Measurements from ENCODE around the gene MRPS2. TPM values are rescaled to one million over a fixed set of nuclear protein-coding genes. Genes with fewer than 3 reads are reported as not detected.

MRPS2 gene
- total and polyA plus RNA-seq, 2 experiments from 2014 or later: 76.2 to 79.9 TPM

GRCh38 chr9:135488013-135488330, 12.5 kb upstream of the MRPS2 start:
- TF ChIP-seq, protein P1, sequence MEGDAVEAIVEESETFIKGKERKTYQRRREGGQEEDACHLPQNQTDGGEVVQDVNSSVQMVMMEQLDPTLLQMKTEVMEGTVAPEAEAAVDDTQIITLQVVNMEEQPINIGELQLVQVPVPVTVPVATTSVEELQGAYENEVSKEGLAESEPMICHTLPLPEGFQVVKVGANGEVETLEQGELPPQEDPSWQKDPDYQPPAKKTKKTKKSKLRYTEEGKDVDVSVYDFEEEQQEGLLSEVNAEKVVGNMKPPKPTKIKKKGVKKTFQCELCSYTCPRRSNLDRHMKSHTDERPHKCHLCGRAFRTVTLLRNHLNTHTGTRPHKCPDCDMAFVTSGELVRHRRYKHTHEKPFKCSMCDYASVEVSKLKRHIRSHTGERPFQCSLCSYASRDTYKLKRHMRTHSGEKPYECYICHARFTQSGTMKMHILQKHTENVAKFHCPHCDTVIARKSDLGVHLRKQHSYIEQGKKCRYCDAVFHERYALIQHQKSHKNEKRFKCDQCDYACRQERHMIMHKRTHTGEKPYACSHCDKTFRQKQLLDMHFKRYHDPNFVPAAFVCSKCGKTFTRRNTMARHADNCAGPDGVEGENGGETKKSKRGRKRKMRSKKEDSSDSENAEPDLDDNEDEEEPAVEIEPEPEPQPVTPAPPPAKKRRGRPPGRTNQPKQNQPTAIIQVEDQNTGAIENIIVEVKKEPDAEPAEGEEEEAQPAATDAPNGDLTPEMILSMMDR (IDR thresholded peaks at IDR 0.05; ENCODE audit: low read depth, low read length): no peak
- no peak for DNase-seq (ENCODE audit: low read depth in 1 of 2, low spot score in 1 of 2)
- H3K36me3 ChIP-seq: peaks cover 27% of the 10 kb centered on the region

GRCh38 chr9:135488527-135488926, 12.0 kb upstream of the MRPS2 start:
- H3K4me1 ChIP-seq (ENCODE audit: low read depth): no peaks in the 10 kb centered on the region
- peaks cover 26% of the 10 kb centered on the region for H3K36me3 ChIP-seq
- DNase-seq (ENCODE audit: low read depth in 1 of 2, low spot score in 1 of 2): no peak
- no peak overlapping the region for H3K27ac ChIP-seq
- H3K27me3 ChIP-seq: no peaks in the 10 kb centered on the region
- TF ChIP-seq, protein P1 (IDR thresholded peaks at IDR 0.05; ENCODE audit: low read depth, low read length): no peak
- no peaks in the 10 kb centered on the region for H3K9me3 ChIP-seq (ENCODE audit: low read depth)
- no peak overlapping the region for H3K4me3 ChIP-seq

More at GRCh38 chr9:135488013-135488330, 12.5 kb upstream of the MRPS2 start:
- no peaks in the 10 kb centered on the region for H3K27me3 ChIP-seq
- no peaks in the 10 kb centered on the region for H3K9me3 ChIP-seq (ENCODE audit: low read depth)
- H3K27ac ChIP-seq: no peak overlapping the region
- no peaks in the 10 kb centered on the region for H3K4me1 ChIP-seq (ENCODE audit: low read depth)
- no peak overlapping the region for H3K4me3 ChIP-seq

- H3K9me3 ChIP-seq (ENCODE audit: low read depth): no peaks in the 10 kb centered on the region
- H3K4me1 ChIP-seq (ENCODE audit: low read depth): no peaks in the 10 kb centered on the region
- no peaks in the 10 kb centered on the region for H3K27me3 ChIP-seq
- TF ChIP-seq, protein P1 (IDR thresholded peaks at IDR 0.05; ENCODE audit: low read depth, low read length): no peak
- H3K4me3 ChIP-seq: no peak overlapping the region
- DNase-seq (ENCODE audit: low read depth in 1 of 2, low spot score in 1 of 2): no peak
- no peak overlapping the region for H3K27ac ChIP-seq
- H3K36me3 ChIP-seq: peaks cover 20% of the 10 kb centered on the region
These were observed 11.1 kb upstream of the MRPS2 start for GRCh38 chr9:135489188-135489906.

GRCh38 chr9:135490166-135490870, 10.2 kb upstream of the MRPS2 start:
- Histone ChIP-seq H3K4me1 (ENCODE audit: low read depth) (no peaks in the 10 kb centered on the region), H3K36me3 (peaks cover 13% of the 10 kb centered on the region), H3K4me3 (no peak overlapping the region), H3K27ac (no peak overlapping the region), H3K27me3 (no peaks in the 10 kb centered on the region), H3K9me3 (ENCODE audit: low read depth) (no peaks in the 10 kb centered on the region)
- no peak for DNase-seq (ENCODE audit: low read depth in 1 of 2, low spot score in 1 of 2)
- TF ChIP-seq, protein P1 (IDR thresholded peaks at IDR 0.05; ENCODE audit: low read depth, low read length): no peak

GRCh38 chr9:135490980-135491464, 9.5 kb upstream of the MRPS2 start:
- Histone ChIP-seq H3K4me1 (ENCODE audit: low read depth) (no peaks in the 10 kb centered on the region), H3K36me3 (peaks cover 8% of the 10 kb centered on the region), H3K4me3 (no peak overlapping the region), H3K27me3 (no peaks in the 10 kb centered on the region), H3K27ac (no peak overlapping the region), H3K9me3 (ENCODE audit: low read depth) (no peaks in the 10 kb centered on the region)
- no peak for DNase-seq (ENCODE audit: low read depth in 1 of 2, low spot score in 1 of 2)
- TF ChIP-seq, protein P1 (IDR thresholded peaks at IDR 0.05; ENCODE audit: low read depth, low read length): no peak

Measured in cardiac muscle cell (in vitro differentiated cells and primary cell).